GM18867 (cell line): Measurements from ENCODE around the gene PLCB4.

ENCODE experiments used
- ATAC-seq: cut with Tn5 transposase; IDR thresholded peaks from one replicate; pipeline ENCODE4 v1.9.1; 2021; ENCODE audit warnings: mild to moderate bottlenecking, moderate library complexity; ENCODE audit not compliant: unreplicated experiment

PLCB4 gene

DNA sequence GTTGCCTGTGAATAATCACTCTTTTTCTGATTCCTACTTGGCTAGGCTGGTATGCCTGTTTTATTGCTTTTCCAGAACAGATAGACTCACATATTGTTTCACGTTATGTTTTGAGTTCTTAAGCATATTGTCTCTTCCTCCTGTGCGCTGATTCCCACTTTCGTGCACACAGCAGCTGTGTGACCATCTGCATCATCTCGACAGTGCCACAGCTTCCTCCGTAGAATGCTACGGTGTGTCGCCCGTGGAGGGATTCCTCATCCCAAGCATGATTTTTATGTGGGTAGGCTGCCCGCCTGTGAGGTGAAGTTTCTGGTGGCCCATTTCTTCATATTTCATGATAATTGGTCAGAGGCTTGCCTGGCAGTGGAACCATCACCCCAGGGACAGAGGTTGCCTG lies 31.8 kb downstream of the PLCB4 start:
- no peak for ATAC-seq

DNA sequence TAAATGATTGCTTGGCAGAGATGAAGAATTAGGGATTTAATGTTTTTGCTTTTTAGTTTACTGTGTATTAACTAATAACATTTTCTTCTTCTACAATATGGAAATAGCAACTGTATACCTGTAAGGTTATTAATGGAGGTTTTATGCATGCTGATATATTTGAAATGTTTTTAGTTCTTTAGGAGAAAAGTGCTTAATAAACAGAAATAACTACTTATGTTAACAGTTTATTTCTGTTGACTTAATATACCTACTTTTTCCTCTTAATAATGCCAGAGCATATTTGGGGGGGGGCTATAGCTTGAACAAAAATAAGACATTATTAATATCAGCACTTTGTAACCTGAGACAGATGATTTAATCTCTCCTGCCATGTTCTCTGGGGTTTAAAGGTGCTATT lies 33.6 kb downstream of the PLCB4 start:
- no peak for ATAC-seq

DNA sequence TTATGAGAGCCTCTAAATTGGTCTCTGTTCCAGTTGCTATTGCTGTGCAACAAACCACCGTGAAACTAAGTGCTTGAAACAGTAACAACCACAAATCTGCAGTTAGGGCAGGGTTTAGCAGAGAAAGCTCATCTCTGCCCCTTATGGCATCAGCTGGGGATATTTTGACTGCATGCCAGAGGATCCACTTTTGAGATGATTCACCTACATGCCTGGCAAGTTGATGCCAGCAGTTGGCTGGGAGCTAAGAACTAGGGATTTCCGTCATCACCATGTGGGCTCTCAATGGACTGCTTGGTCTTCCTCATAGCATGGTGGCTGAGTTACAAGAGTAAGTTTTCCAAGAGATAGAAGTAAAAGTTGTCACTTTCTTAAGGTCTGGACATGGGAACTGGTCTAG lies 35.1 kb downstream of the PLCB4 start:
- no peak for ATAC-seq

GRCh38 chr20:9108260-9108659 lies 39.4 kb downstream of the PLCB4 start:
- ATAC-seq: no peak

DNA sequence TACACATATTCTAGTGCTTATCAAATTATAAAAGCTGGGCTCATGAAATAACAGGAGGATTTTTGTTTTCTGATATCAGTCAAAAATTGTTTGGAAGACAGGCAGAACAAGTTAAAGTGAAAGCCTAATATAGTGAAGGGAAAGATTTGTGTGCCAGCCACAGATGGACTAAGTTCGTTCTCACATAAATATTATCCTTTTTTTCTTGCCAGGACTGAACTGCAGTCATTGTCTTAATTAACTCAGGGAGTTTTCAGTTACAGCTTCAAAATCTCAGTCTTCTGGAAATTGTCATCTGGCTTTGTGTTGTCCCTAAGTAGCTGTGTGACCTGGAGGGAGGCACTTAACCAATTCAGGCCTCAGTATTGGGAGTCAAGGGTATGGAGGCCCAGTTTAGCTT lies 40.7 kb downstream of the PLCB4 start:
- no peak for ATAC-seq

GRCh38 chr20:9110365-9110764 lies 41.5 kb downstream of the PLCB4 start:
- no peak for ATAC-seq

GRCh38 chr20:9110916-9111432 lies 42.1 kb downstream of the PLCB4 start:
- ATAC-seq: no peak

DNA sequence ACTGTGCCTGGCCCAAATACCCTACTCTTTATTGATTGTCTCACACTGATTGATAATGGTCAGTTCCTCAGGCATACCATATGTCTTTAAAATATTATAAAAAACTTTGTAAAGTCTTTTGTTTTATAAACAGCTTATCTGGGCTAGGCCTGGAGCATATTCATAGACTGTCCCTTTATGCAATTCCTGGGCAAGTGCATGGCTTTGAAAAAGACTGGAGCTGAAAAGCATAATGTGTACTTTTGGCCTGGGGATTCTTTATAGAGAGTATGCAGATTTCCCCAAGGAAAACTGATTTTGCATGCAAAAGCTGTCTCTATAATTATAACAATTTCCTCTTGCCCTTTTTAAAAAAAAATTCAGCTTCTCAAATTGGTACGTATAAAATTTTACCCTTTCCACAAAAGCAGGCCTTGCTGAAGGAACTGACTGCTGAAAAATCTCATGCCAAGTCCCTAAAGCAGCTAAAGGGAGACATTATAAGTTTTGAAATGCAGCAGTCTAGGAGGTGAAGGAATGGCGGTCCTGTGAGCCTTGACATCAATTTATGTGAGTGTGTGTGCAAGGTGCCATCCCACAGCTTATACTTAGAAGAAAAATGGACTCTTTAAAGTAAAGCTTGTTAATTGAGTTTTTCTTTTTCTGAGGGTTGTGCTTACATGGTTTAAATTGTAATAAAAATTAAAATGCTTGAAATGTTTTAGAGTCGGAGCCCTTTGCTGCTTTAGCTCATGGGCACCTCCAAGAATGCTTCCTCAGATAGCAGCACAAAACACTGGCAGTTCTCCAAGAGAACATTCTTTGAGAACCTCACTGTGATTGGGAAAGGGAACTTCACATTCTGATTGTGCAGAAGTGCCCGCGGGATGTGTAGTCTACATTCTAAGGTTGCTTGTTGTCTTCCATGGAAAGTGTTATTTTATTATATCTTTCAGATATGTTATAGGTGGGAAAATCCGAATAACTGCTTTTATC lies 43.9 kb downstream of the PLCB4 start:
- ATAC-seq: no peak

GRCh38 chr20:9114709-9115108 lies 45.8 kb downstream of the PLCB4 start:
- ATAC-seq: no peak

DNA sequence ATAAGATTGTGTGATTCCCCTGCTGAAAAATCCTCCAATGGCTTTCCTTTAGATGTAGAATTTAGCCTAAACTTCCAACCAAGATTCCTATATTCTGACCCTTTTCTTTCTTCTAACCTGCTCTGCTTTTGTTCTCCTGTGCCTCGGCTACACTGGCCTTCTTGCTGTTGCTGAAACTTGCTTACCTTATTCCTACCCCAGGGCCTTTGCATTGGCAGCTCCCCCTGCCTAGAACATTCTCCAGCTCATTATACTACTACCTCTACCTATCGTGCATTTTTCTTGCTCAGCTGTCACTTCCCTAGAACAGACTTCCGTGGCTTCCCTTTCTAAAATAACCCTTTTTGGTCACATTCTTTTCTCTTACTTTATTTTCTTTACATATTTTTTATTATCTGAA lies 48.7 kb downstream of the PLCB4 start:
- no peak for ATAC-seq

GRCh38 chr20:9119776-9120175 lies 50.9 kb downstream of the PLCB4 start:
- no peak for ATAC-seq

GRCh38 chr20:9121211-9121610 lies 52.3 kb downstream of the PLCB4 start:
- no peak for ATAC-seq

- no peak for ATAC-seq
Measured at GRCh38 chr20:9122571-9122970, 53.7 kb downstream of the PLCB4 start.

DNA sequence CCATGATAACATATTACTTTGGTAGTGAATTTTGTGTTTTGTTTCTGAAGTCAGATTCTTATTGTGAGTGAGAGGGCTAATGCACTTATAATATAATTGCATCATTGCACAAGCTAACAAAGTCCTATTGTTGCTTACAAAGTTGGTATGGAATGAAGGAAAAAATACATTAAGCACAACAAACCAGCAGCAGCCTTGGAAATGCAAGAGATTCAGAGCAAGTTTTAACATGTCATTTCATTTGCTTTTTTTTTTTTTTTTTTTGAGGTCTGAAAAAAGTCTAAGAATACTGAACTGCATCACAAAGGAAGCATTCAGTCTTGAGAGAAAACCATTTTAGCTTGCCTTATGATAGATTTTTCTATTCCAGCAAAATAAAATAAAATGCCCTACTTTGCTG lies 57.6 kb downstream of the PLCB4 start:
- no peak for ATAC-seq

DNA sequence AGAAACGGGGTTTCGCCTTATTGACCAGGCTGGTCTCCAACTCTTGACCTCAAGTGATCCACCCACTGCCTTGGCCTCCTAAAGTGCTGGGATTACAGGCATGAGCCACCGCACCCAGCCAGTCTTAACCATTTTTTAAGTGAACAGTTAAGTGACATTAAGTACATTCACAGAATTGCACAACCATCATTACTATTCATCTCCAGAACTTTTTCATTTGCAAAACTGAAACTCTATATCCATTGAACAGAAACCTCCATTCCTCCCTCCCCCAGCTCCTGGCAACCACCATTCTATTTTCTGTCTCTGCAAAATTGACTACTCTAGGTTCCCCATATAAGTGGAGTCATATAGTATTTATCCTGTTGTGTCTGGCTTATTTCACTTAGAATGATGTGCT lies 59.7 kb downstream of the PLCB4 start:
- ATAC-seq: no peak

DNA sequence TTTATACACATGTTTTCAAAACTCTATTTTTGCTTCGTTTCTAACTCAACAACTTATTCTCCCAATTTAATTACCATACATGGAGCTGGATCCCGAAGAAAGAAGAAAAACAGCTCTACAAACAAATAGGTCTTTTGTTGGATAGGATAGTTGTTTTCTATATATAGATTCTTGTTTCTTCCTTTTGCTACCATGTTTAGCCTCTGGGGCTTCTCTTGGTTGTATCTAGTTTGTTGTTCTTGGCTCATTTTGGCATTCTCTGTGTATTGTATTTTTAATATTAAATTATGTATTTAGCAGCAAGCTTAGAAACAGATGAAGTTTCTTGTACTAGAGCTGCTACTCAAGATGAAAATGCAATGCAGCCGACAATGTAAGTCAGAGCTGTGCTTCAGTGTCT lies 60.9 kb downstream of the PLCB4 start:
- ATAC-seq: no peak

GRCh38 chr20:9130521-9130920 lies 61.6 kb downstream of the PLCB4 start:
- ATAC-seq: no peak

DNA sequence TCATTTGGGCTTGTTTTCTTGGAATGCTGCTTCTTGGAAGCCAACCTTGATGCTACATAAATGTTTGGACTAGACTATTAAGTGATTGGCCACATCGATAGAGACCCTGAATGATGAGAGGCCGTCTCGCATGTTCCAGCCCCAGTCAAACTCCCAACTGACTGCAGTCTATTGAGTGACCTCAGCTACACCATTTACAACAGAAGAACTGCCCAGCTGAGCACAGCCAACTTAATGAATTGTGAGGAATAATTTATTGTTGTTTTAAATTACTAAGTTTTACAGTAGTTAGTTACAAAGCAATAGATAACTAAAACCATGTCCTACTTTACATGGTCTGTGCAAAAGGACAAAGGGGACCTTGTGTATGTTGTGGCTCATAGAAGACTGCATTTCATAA lies 63.0 kb downstream of the PLCB4 start:
- ATAC-seq: no peak

DNA sequence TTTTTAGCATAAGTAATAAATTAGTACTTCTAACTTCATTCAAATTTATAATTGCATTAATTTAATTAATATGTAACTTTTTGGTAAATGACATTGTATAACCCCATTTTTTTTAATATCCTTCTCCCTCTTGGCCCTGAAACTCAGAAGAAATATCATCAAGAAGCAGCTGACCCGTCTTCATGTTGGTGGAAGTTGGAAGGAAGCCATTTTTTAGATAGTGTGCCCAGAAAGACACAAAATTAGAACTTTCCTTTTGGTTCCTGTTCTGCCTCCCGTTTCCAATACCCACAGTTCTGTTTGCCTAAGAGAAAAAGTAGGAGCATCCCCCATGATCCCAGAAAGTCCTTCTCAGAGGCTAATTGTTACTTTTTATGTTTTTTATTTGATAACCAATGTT lies 65.5 kb downstream of the PLCB4 start:
- ATAC-seq: no peak

- ATAC-seq: no peak
Measured at GRCh38 chr20:9136114-9136513, 67.2 kb downstream of the PLCB4 start.

DNA sequence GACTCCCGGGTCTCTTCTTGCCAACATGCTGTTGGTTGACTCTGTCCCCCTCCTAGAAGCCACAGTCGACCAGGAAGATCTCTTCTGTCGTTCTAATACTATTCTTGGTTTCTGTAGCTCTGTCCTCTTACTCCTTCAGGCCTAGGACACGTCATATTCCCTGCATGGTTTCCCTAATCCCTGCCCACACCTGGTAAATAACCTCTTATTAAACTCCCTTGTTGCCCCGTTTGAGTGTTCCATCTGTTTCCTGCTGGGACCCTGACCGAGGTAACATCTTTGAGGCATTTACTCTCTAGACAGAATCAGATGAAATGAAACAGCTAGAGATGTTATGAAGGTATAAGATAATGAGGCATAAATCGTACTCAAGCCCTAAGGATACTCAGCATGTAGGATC lies 68.1 kb downstream of the PLCB4 start:
- ATAC-seq: no peak

GRCh38 chr20:9139106-9139833 lies 70.4 kb downstream of the PLCB4 start:
- ATAC-seq: no peak
